ENCODE measurements around the gene KIAA1328.

Gene KIAA1328

GRCh38 chr18:36977121-36977520, 148.2 kb downstream of the KIAA1328 start:
- TF ChIP-seq CTCF (IDR thresholded peaks at IDR 0.05; ENCODE audit: low read depth, low read length): no peak
- no peak overlapping the region for H3K4me3 ChIP-seq (ENCODE audit: low read depth, low read length)

- no peak overlapping the region for H3K4me3 ChIP-seq (ENCODE audit: low read depth, low read length)
- no peak for TF ChIP-seq CTCF (IDR thresholded peaks at IDR 0.05; ENCODE audit: low read depth, low read length)
Measured at GRCh38 chr18:36993068-36993467, 164.1 kb downstream of the KIAA1328 start.

- H3K4me3 ChIP-seq (ENCODE audit: low read depth, low read length): no peak overlapping the region
- TF ChIP-seq CTCF (IDR thresholded peaks at IDR 0.05; ENCODE audit: low read depth, low read length): no peak
Measured at GRCh38 chr18:37006742-37007141, 177.8 kb downstream of the KIAA1328 start.

GRCh38 chr18:37012452-37012851, 183.5 kb downstream of the KIAA1328 start:
- no peak for TF ChIP-seq CTCF (IDR thresholded peaks at IDR 0.05; ENCODE audit: low read depth, low read length)
- no peak overlapping the region for H3K4me3 ChIP-seq (ENCODE audit: low read depth, low read length)

GRCh38 chr18:37019157-37019827, 190.4 kb downstream of the KIAA1328 start:
- H3K4me3 ChIP-seq (ENCODE audit: low read depth, low read length): no peak overlapping the region
- peak; percentile 38 for TF ChIP-seq CTCF (IDR thresholded peaks at IDR 0.05; ENCODE audit: low read depth, low read length)

- H3K4me3 ChIP-seq (ENCODE audit: low read depth, low read length): no peak overlapping the region
- TF ChIP-seq CTCF (IDR thresholded peaks at IDR 0.05; ENCODE audit: low read depth, low read length): no peak
Measured at GRCh38 chr18:37033419-37033818, 204.5 kb downstream of the KIAA1328 start.

GRCh38 chr18:37042381-37042780, 213.5 kb downstream of the KIAA1328 start:
- no peak for TF ChIP-seq CTCF (IDR thresholded peaks at IDR 0.05; ENCODE audit: low read depth, low read length)
- H3K4me3 ChIP-seq (ENCODE audit: low read depth, low read length): no peak overlapping the region

All from WI38 (cell line).